Activated B cell treated with CpG ODN at 0.5 μM for 24 hours (primary cell): Measurements from ENCODE around the gene TEKT5. TPM values are rescaled to one million over a fixed set of nuclear protein-coding genes. Genes with fewer than 3 reads are reported as not detected.

Experiments used
- ATAC-seq: fragments of 200-7000 bp; cut with Tn5 transposase; one replicate; pipeline ENCODE4 v1.10.0; 2021; ENCODE audit warnings: low read depth, mild to moderate bottlenecking, moderate library complexity
- CTCF ChIA-PET: fragments of 350-600 bp; sonication (Branson Sonifier 250); formaldehyde crosslinking; loops from one replicate; lab custom pipeline; 2021; ENCODE audit warnings: antibody characterized with exemption; lab: Charles Lee
- POLR2A ChIA-PET: fragments of 350-600 bp; sonication (Branson Sonifier 250); formaldehyde crosslinking; loops from one replicate; lab custom pipeline; 2021; ENCODE audit warnings: antibody characterized with exemption; lab: Charles Lee
- DNase-seq: peaks from one replicate; pipeline ENCODE4 v3.0.0; 2022
- H3K27ac Mint-ChIP-seq: one replicate; pipeline ENCODE4 v1.8.0; 2020; ENCODE audit warnings: mixed read lengths
- H3K27me3 Mint-ChIP-seq: one replicate; pipeline ENCODE4 v1.8.0; 2021; ENCODE audit warnings: mixed read lengths
- H3K36me3 Mint-ChIP-seq: one replicate; pipeline ENCODE4 v1.8.0; 2021; ENCODE audit warnings: low read depth, mixed read lengths
- H3K4me1 Mint-ChIP-seq: one replicate; pipeline ENCODE4 v1.8.0; 2021; ENCODE audit warnings: mixed read lengths
- H3K4me3 Mint-ChIP-seq: one replicate; pipeline ENCODE4 v1.8.0; 2020; ENCODE audit warnings: mild to moderate bottlenecking, mixed read lengths
- H3K9me3 Mint-ChIP-seq: one replicate; pipeline ENCODE4 v1.8.0; 2020; ENCODE audit warnings: mixed read lengths
- intact Hi-C: fragments of 100-400 bp; cut with micrococcal nuclease; formaldehyde crosslinking; loops from one replicate; pipeline ENCODE4 v1.15.1; 2024
- total RNA-seq: library from RNA; stranded (reverse); gene quantifications from 2 replicates; pipeline ENCODE4 v1.2.3, GENCODE V29; 2022
- TF ChIP-seq, protein P1 (sequence below): fragments of 200-600 bp; IDR thresholded peaks from one replicate; pipeline ENCODE4 v1.8.0; 2022; ENCODE audit warnings: antibody characterized with exemption, mild to moderate bottlenecking

The TEKT5 gene
- total RNA-seq, 1 donor from 2014 or later, result not detected

DNA sequence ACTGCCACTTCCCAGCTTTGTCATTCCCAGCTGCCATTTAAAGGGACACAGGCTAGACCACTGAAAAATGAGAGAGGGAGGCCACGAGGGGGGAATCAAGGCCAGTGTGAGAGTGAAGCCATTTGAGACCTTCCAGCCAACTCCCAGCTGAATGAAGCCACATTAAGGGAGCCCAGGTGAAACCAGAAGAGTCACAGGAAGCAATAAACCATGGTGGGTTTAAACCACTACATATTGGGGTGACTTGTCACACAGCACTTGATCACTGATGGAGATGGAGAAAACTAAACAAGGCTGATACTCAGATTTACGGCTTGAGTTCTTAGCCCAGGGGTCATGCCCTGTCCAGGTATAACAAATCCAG lies 46.1 kb upstream of the TEKT5 start:
- H3K27ac Mint-ChIP-seq, result peak overlapping the region; percentile 47
- no peak for ATAC-seq

DNA sequence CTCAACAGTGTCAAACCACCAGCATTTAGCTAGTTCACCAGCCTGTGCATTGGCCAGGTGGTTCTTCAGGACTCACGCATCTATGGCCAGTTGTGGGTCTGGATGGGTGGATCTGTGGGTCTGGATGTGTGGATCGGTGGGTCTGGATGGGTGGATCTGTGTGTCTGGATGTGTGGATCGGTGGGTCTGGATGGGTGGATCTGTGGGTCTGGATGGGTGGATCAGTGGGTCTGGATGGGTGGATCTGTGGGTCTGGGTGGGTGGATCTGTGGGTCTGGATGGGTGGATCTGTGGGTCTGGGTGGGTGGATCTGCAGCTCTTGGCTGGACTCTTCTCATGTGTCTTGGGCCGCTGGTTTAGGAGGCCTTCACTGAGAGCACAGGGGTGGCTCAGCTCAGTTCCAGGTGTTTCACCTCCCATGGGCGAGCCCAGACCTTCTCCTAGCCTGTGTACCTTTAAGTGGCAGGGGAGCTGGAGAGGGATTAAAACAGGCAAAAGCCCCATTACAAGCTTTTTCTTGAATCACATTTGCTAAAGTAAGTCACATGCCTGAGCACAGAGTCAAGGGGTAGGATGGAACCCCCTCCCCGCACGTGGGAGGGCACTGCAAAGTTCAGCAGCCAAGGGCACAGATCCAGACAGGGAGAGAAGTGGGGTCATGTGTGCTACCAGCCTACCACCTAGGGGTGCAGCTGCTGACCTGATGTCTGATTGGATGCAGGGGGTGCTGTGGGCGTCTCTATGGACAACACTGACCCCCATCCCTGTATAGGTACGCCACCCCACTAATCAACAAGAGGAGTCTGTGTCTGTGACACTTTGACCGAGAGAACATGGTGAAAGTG lies 45.5 kb upstream of the TEKT5 start:
- H3K4me1 Mint-ChIP-seq, result peaks cover 74% of the 10 kb centered on the region

More for the DNA sequence above, 46.1 kb upstream of the TEKT5 start:
- Mint-ChIP-seq H3K4me1 (peaks cover 80% of the 10 kb centered on the region), H3K36me3 (peaks cover 14% of the 10 kb centered on the region), H3K27me3 (no peaks in the 10 kb centered on the region), H3K4me3 (no peak overlapping the region), H3K9me3 (no peaks in the 10 kb centered on the region)
- ChIA-PET POLR2A (interaction anchor here (0.5 to 5.1 kb wide), 3 partner anchors 137 to 445 kb away, joined by 3 to 88 read pairs (median 8); partner anchors contain the start of genes CIITA and DEXI), CTCF (interaction anchor here (1.0 kb wide), 1 partner anchor 187 kb away, joined by 3 read pairs; no protein-coding TSS in a partner anchor)
- TF ChIP-seq, protein P1, sequence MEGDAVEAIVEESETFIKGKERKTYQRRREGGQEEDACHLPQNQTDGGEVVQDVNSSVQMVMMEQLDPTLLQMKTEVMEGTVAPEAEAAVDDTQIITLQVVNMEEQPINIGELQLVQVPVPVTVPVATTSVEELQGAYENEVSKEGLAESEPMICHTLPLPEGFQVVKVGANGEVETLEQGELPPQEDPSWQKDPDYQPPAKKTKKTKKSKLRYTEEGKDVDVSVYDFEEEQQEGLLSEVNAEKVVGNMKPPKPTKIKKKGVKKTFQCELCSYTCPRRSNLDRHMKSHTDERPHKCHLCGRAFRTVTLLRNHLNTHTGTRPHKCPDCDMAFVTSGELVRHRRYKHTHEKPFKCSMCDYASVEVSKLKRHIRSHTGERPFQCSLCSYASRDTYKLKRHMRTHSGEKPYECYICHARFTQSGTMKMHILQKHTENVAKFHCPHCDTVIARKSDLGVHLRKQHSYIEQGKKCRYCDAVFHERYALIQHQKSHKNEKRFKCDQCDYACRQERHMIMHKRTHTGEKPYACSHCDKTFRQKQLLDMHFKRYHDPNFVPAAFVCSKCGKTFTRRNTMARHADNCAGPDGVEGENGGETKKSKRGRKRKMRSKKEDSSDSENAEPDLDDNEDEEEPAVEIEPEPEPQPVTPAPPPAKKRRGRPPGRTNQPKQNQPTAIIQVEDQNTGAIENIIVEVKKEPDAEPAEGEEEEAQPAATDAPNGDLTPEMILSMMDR, result no peak
- intact Hi-C loops, result loop anchor here (5.0 to 10.0 kb wide), 2 partner anchors 66 to 356 kb away; partner anchors contain the start of gene ATF7IP2
- no peak for DNase-seq

GRCh38 chr16:10738231-10739077 lies 43.7 kb upstream of the TEKT5 start:
- Mint-ChIP-seq H3K4me1 (peaks cover 62% of the 10 kb centered on the region), H3K36me3 (no peaks in the 10 kb centered on the region), H3K27me3 (no peaks in the 10 kb centered on the region), H3K9me3 (no peaks in the 10 kb centered on the region), H3K27ac (peak overlapping the region; percentile 90), H3K4me3 (peak overlapping the region; percentile 39)
- peak; percentile 48 for ATAC-seq
- ChIA-PET POLR2A (interaction anchor here (0.7 to 5.1 kb wide), 24 partner anchors 13 to 227 kb away, joined by 3 to 88 read pairs (median 5); partner anchors contain the start of genes CIITA, CLEC16A and DEXI), CTCF (interaction anchor here (1.0 to 5.1 kb wide), 13 partner anchors 15 to 483 kb away, joined by 3 to 137 read pairs (median 4); partner anchors contain the start of gene CIITA)
- no peak for DNase-seq
- intact Hi-C loops, result loop anchor here (2.0 to 5.0 kb wide), 2 partner anchors 14 to 1646 kb away; partner anchors contain the start of gene HAPSTR1
- TF ChIP-seq, protein P1, result no peak

More for the DNA sequence above, 45.5 kb upstream of the TEKT5 start:
- CTCF ChIA-PET, result interaction anchor here (1.0 to 1.2 kb wide), 2 partner anchors 187 to 225 kb away, joined by 3 to 5 read pairs; no protein-coding TSS in a partner anchor
- peak overlapping the region; percentile 47 for H3K27ac Mint-ChIP-seq
- DNase-seq (no peak), ATAC-seq (no peak)
- POLR2A ChIA-PET, result interaction anchor here (0.5 to 5.1 kb wide), 8 partner anchors 138 to 444 kb away, joined by 3 to 88 read pairs (median 3); partner anchors contain the start of genes CIITA and DEXI
- TF ChIP-seq, protein P1, result no peak
- no peaks in the 10 kb centered on the region for H3K27me3 Mint-ChIP-seq
- intact Hi-C loops, result loop anchor here (2.0 to 10.0 kb wide), 4 partner anchors 13 to 1648 kb away; partner anchors contain the start of genes ATF7IP2 and HAPSTR1
- H3K36me3 Mint-ChIP-seq, result peaks cover 9% of the 10 kb centered on the region
- no peak overlapping the region for H3K4me3 Mint-ChIP-seq
- no peaks in the 10 kb centered on the region for H3K9me3 Mint-ChIP-seq

DNA sequence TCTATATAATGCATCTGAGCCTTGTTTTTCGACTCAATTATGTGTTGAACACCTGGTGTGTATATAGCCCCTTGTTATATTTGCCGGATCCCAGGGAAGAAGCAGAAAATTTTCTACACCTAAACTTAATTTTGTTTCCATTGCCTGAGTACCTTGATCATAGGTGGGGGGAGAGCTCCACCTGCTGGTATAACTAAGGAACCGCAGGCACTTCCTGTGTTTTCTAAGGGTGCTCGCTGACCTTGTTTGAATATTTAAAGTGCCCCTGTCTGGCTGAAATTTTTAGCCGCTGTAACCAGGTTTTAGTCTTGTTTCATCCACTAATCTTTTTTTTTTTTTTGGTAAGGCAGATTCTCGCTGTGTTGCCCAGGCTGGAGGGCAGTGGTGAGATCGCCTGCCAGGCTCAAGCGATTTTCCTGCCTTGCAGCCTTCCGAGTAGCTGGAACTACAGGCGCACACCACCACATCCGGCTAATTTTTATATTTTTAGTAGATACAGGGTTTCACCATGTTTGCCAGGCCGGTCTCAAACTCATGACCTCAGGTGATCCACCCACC lies 42.4 kb upstream of the TEKT5 start:
- peaks cover 51% of the 10 kb centered on the region for H3K4me1 Mint-ChIP-seq
- POLR2A ChIA-PET, result interaction anchor here (0.6 to 5.1 kb wide), 22 partner anchors 14 to 480 kb away, joined by 3 to 88 read pairs (median 5); partner anchors contain the start of genes CIITA and CLEC16A
- intact Hi-C loops, result loop anchor here (1.0 to 5.0 kb wide), 9 partner anchors 140 to 1645 kb away; partner anchors contain the start of genes CIITA and HAPSTR1
- H3K27ac Mint-ChIP-seq, result peak overlapping the region; percentile 90
- no peaks in the 10 kb centered on the region for H3K27me3 Mint-ChIP-seq
- peaks cover 3% of the 10 kb centered on the region for H3K9me3 Mint-ChIP-seq
- DNase-seq, result no peak
- TF ChIP-seq, protein P1, result peak; percentile 60
- H3K36me3 Mint-ChIP-seq, result no peaks in the 10 kb centered on the region
- CTCF ChIA-PET, result interaction anchor here (0.6 to 5.1 kb wide), 21 partner anchors 16 to 1817 kb away, joined by 3 to 137 read pairs (median 4); partner anchors contain the start of gene CIITA
- peak; percentile 65 for ATAC-seq
- peak overlapping the region; percentile 68 for H3K4me3 Mint-ChIP-seq
